ENCODE results near the gene GTF2H1. TPM values are rescaled to one million over a fixed set of nuclear protein-coding genes. Genes with fewer than 3 reads are reported as not detected.

The GTF2H1 gene
- total RNA-seq, 6 experiments from 2014 or later: 45.3 to 58.1 (median 52.7) TPM

GRCh38 chr11:18352581-18352980 is 30.2 kb downstream of the GTF2H1 start:
- peaks cover 2% of the 10 kb centered on the region for H3K27me3 Mint-ChIP-seq (ENCODE audit: insufficient read depth)
- peak; percentile 16 for DNase-seq
- H3K4me1 Mint-ChIP-seq (ENCODE audit: low read depth): peaks cover 42% of the 10 kb centered on the region
- peaks cover 56% of the 10 kb centered on the region for H3K36me3 Mint-ChIP-seq (ENCODE audit: low read depth)
- no peak for TF ChIP-seq CTCF (IDR thresholded peaks at IDR 0.05)
- H3K27ac Mint-ChIP-seq: peak overlapping the region; percentile 56; the same call in 1 of the 2 replicates
- no peaks in the 10 kb centered on the region for H3K9me3 Mint-ChIP-seq
- peak overlapping the region; percentile 30; the same call in 1 of the 2 replicates for H3K4me3 Mint-ChIP-seq

- Mint-ChIP-seq H3K27me3 (ENCODE audit: insufficient read depth) (peaks cover 2% of the 10 kb centered on the region), H3K9me3 (no peaks in the 10 kb centered on the region), H3K36me3 (ENCODE audit: low read depth) (peaks cover 49% of the 10 kb centered on the region)
Observed at GRCh38 chr11:18358646-18359045, 36.3 kb downstream of the GTF2H1 start.

GRCh38 chr11:18361154-18361553 is 38.8 kb downstream of the GTF2H1 start:
- Mint-ChIP-seq H3K27me3 (ENCODE audit: insufficient read depth) (peaks cover 2% of the 10 kb centered on the region), H3K9me3 (no peaks in the 10 kb centered on the region), H3K4me3 (no peak overlapping the region), H3K36me3 (ENCODE audit: low read depth) (peaks cover 50% of the 10 kb centered on the region), H3K4me1 (ENCODE audit: low read depth) (peaks cover 25% of the 10 kb centered on the region), H3K27ac (peak overlapping the region; percentile 73)
- TF ChIP-seq CTCF (IDR thresholded peaks at IDR 0.05): no peak; the same call in 1 of the 2 replicates
- peak; percentile 82 for DNase-seq

More at GRCh38 chr11:18358646-18359045, 36.3 kb downstream of the GTF2H1 start:
- Mint-ChIP-seq H3K27ac (no peak overlapping the region), H3K4me3 (no peak overlapping the region), H3K4me1 (ENCODE audit: low read depth) (peaks cover 13% of the 10 kb centered on the region)
- no peak for TF ChIP-seq CTCF (IDR thresholded peaks at IDR 0.05)
- DNase-seq: no peak

- H3K27me3 Mint-ChIP-seq (ENCODE audit: insufficient read depth): no peaks in the 10 kb centered on the region; the same call in 1 of the 2 replicates
- no peak overlapping the region for H3K27ac Mint-ChIP-seq
- peaks cover 35% of the 10 kb centered on the region for H3K36me3 Mint-ChIP-seq (ENCODE audit: low read depth)
- no peaks in the 10 kb centered on the region for H3K9me3 Mint-ChIP-seq
- DNase-seq: no peak
- no peak overlapping the region for H3K4me3 Mint-ChIP-seq
- TF ChIP-seq CTCF (IDR thresholded peaks at IDR 0.05): no peak
- H3K4me1 Mint-ChIP-seq (ENCODE audit: low read depth): peaks cover 55% of the 10 kb centered on the region
Observed at GRCh38 chr11:18364495-18365073, 42.2 kb downstream of the GTF2H1 start.

GRCh38 chr11:18365741-18366140 is 43.4 kb downstream of the GTF2H1 start:
- DNase-seq: no peak
- peaks cover 57% of the 10 kb centered on the region for H3K4me1 Mint-ChIP-seq (ENCODE audit: low read depth)
- H3K9me3 Mint-ChIP-seq: no peaks in the 10 kb centered on the region
- no peak for TF ChIP-seq CTCF (IDR thresholded peaks at IDR 0.05)
- no peaks in the 10 kb centered on the region; the same call in 1 of the 2 replicates for H3K27me3 Mint-ChIP-seq (ENCODE audit: insufficient read depth)
- no peak overlapping the region for H3K4me3 Mint-ChIP-seq
- peaks cover 35% of the 10 kb centered on the region for H3K36me3 Mint-ChIP-seq (ENCODE audit: low read depth)
- H3K27ac Mint-ChIP-seq: no peak overlapping the region
